Effector memory CD4-positive, alpha-beta T cell (primary cell): Measurements from ENCODE around the gene CHD6.

ENCODE experiments used
- DNase-seq, 3 donors: peaks; one replicate each; pipeline ENCODE4 v3.0.0-alpha.2; 2020
- H3K27ac ChIP-seq: 2 replicates; pipeline ENCODE4 v1.7.0; 2013; ENCODE audit warnings: mild to moderate bottlenecking, low read length, moderate library complexity; ENCODE audit not compliant: insufficient read depth, poor library complexity, severe bottlenecking
- H3K27me3 ChIP-seq: replicated peaks from 2 replicates; pipeline ENCODE4 v1.7.0; 2013; ENCODE audit warnings: mild to moderate bottlenecking, low read length; ENCODE audit not compliant: insufficient read depth, control insufficient read depth, poor library complexity, severe bottlenecking
- H3K36me3 ChIP-seq: 2 replicates; pipeline ENCODE4 v1.7.0; 2013; ENCODE audit warnings: mild to moderate bottlenecking, low read length, moderate library complexity; ENCODE audit not compliant: control insufficient read depth, insufficient read depth
- H3K4me1 ChIP-seq: 2 replicates; pipeline ENCODE4 v1.7.0; 2013; ENCODE audit warnings: low read length, mild to moderate bottlenecking; ENCODE audit not compliant: control insufficient read depth, insufficient read depth, poor library complexity, severe bottlenecking
- H3K4me3 ChIP-seq: 2 replicates; pipeline ENCODE4 v1.7.0; 2013; ENCODE audit warnings: low read length, low read depth, mild to moderate bottlenecking; ENCODE audit not compliant: insufficient read depth, poor library complexity, severe bottlenecking
- H3K9me3 ChIP-seq: 2 replicates; pipeline ENCODE4 v1.7.0; 2013; ENCODE audit warnings: mild to moderate bottlenecking, low read length, moderate library complexity; ENCODE audit not compliant: control insufficient read depth

CHD6 gene

DNA sequence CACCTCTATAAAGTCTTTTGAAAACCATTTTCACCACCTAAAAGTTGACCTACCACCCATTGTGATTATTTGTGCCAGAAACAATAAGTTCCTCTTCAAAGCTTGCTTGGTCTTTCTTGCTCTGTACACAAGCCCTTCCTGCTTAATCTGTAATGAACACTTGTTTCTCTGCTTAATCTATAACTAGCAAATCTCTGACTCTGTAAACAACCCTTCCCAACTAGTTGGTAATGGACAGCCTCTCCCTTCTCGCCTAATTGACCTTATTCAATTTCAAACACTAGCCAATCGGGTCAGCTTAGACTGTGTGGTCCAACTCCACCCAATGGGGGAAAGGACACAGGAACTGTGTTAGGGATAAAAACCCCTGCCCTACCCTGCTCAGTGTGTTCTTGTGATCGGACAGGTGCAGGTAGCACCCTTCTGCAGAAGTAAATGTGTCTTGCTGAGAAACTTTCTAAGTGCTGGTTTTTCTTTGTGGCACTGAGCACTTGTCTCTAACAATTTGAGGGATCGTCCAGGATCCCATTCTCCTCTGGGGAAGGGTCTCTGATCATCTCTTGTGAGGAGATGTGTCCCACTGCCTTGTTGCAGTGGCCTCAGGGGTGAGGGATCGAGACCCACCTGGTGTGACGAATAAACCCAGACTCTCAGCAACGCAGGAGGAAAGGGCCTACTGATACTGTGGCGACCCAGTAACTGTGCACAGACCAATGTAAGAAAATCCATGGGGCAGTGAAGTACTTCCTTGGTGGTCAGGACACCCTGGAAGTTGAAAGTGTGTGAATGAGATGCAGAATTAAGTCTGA is 23.5 kb downstream of the CHD6 start:
- Histone ChIP-seq H3K27ac (no peak overlapping the region), H3K27me3 (no peaks in the 10 kb centered on the region), H3K9me3 (peaks cover 14% of the 10 kb centered on the region), H3K4me1 (no peaks in the 10 kb centered on the region), H3K4me3 (no peak overlapping the region), H3K36me3 (peaks cover 13% of the 10 kb centered on the region)
- DNase-seq, result no peak

DNA sequence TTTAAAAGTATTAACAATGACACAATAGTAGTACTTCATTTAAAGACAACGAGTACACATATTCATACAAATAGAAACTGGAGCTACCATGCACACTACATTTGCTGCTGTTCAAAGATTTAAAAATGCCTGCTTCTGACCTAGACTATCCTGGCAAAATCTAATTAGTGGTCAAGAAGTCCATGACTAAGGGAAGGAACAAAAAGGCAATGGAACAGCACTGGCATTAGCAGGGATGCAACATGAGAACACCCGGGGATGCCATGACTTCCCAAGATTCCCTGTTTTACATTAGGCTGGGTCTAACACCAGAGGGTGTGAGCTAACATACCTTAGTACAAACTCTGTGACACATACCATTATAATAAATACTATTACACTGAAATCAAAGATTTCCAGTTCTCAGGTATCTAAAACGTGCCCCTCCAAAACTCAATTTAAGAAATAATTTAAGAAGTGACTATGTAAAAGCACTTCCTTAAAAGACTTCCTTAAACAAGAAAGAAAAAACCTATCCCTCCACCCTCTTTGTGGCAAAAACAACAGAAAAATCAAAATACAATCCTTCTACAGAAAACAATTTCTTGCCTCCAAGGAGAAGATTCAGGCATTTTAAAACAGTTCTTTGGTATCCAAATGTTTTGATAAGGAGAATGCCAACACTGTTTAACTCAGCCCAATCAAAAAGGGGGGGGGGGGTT is 25.5 kb downstream of the CHD6 start:
- Histone ChIP-seq H3K27me3 (no peaks in the 10 kb centered on the region), H3K36me3 (peaks cover 13% of the 10 kb centered on the region), H3K27ac (no peak overlapping the region), H3K4me1 (no peaks in the 10 kb centered on the region), H3K9me3 (peaks cover 6% of the 10 kb centered on the region), H3K4me3 (no peak overlapping the region)
- DNase-seq, result no peak

GRCh38 chr20:41587956-41588355 is 30.2 kb downstream of the CHD6 start:
- no peak for DNase-seq
- no peaks in the 10 kb centered on the region for H3K4me1 ChIP-seq
- no peaks in the 10 kb centered on the region for H3K27me3 ChIP-seq
- no peak overlapping the region for H3K4me3 ChIP-seq
- H3K9me3 ChIP-seq, result peaks cover 4% of the 10 kb centered on the region
- H3K27ac ChIP-seq, result no peak overlapping the region
- peaks cover 6% of the 10 kb centered on the region for H3K36me3 ChIP-seq

- Histone ChIP-seq H3K4me1 (no peaks in the 10 kb centered on the region), H3K36me3 (peaks cover 6% of the 10 kb centered on the region), H3K9me3 (peaks cover 4% of the 10 kb centered on the region), H3K27me3 (no peaks in the 10 kb centered on the region), H3K4me3 (no peak overlapping the region), H3K27ac (no peak overlapping the region)
- DNase-seq, result no peak
Measured at GRCh38 chr20:41587523-41587922, 30.7 kb downstream of the CHD6 start.

- H3K27me3 ChIP-seq, result no peaks in the 10 kb centered on the region
- peaks cover 4% of the 10 kb centered on the region for H3K9me3 ChIP-seq
- no peak for DNase-seq
- H3K27ac ChIP-seq, result no peak overlapping the region
- H3K36me3 ChIP-seq, result peaks cover 6% of the 10 kb centered on the region
- H3K4me3 ChIP-seq, result no peak overlapping the region
- no peaks in the 10 kb centered on the region for H3K4me1 ChIP-seq
Measured at GRCh38 chr20:41586772-41587171, 31.4 kb downstream of the CHD6 start.

GRCh38 chr20:41580350-41580749 is 37.8 kb downstream of the CHD6 start:
- H3K4me3 ChIP-seq, result no peak overlapping the region
- no peaks in the 10 kb centered on the region for H3K36me3 ChIP-seq
- H3K9me3 ChIP-seq, result no peaks in the 10 kb centered on the region
- H3K27ac ChIP-seq, result no peak overlapping the region
- no peaks in the 10 kb centered on the region for H3K27me3 ChIP-seq
- no peaks in the 10 kb centered on the region for H3K4me1 ChIP-seq
- DNase-seq, result no peak

GRCh38 chr20:41577129-41578009 is 40.8 kb downstream of the CHD6 start:
- no peaks in the 10 kb centered on the region for H3K9me3 ChIP-seq
- no peak overlapping the region for H3K4me3 ChIP-seq
- DNase-seq, result no peak
- H3K36me3 ChIP-seq, result no peaks in the 10 kb centered on the region
- no peak overlapping the region for H3K27ac ChIP-seq
- peaks cover 7% of the 10 kb centered on the region for H3K4me1 ChIP-seq
- no peaks in the 10 kb centered on the region for H3K27me3 ChIP-seq

DNA sequence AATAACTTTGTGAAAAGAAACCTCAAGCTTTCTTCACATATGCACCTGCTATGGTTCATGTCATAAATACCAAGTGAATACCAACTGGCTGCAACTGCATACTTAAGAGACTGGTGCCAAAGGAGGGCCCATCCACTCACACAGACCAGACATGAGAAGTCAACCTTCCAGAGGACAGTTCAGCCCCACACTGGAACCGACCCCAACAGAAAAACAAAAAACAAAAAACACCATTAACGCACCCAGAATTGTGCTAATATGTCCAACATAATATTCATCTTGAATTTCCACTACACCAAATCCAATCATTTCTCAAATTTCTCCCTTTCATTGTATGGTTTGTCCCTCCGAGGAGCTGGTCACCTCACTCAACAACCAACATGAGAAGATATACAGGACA is 42.8 kb downstream of the CHD6 start:
- Histone ChIP-seq H3K4me3 (no peak overlapping the region), H3K4me1 (peaks cover 12% of the 10 kb centered on the region), H3K9me3 (no peaks in the 10 kb centered on the region), H3K27ac (no peak overlapping the region), H3K27me3 (no peaks in the 10 kb centered on the region), H3K36me3 (no peaks in the 10 kb centered on the region)
- no peak for DNase-seq

- H3K4me1 ChIP-seq, result peaks cover 12% of the 10 kb centered on the region
- H3K27me3 ChIP-seq, result no peaks in the 10 kb centered on the region
- DNase-seq, result no peak
- no peaks in the 10 kb centered on the region for H3K9me3 ChIP-seq
- H3K27ac ChIP-seq, result no peak overlapping the region
- no peak overlapping the region for H3K4me3 ChIP-seq
- H3K36me3 ChIP-seq, result no peaks in the 10 kb centered on the region
Measured at GRCh38 chr20:41574802-41575389, 43.3 kb downstream of the CHD6 start.
